HG02938 (cell line): ENCODE results near the gene STARD13.

ENCODE experiments used
- ATAC-seq: cut with Tn5 transposase; IDR thresholded peaks from one replicate; pipeline ENCODE4 v1.9.1; 2021; ENCODE audit warnings: mild to moderate bottlenecking, moderate library complexity; ENCODE audit not compliant: unreplicated experiment

The STARD13 gene

GRCh38 chr13:33101835-33102234, 183.7 kb downstream of the STARD13 start:
- ATAC-seq, result no peak

DNA sequence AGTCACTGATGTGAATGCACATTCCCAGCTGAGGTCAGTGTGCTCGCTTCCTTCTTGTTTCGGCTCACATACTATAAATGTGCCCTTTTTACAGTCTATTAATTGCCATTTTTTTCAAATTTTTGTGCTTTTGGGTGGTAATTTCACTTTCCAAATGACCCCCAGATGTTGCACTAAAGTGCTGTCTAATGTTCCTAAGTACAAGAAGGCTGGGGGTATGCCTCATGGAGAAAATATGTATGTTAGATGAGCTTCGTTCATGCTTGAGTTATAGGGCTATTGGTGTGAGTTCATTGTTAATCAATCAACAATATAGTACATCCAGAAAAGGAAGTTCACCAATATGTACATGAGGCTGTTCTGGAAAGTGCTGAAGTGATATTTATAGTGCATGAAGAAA, 184.7 kb downstream of the STARD13 start:
- ATAC-seq, result no peak

DNA sequence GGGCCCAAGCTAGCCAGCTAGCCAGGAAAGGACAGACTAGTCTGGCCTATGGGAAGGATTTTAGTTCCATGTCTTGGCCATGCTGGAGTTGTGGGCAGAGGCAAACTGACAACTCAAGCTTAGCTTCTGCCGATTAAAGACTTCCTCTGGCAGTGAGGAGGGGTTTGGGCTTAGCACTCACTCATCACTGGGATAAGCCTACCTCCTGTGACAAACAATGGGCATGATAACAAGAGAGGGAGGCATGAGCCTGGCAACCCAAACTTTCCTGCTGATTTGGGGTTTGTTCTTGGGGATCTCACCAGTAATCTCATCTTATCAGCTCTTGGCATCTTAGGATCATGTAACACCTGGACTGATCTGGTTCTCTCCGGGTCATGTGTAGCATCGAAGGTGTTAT, 185.7 kb downstream of the STARD13 start:
- ATAC-seq, result no peak

- peak; percentile 62 for ATAC-seq
Observed at GRCh38 chr13:33096886-33097605, 188.5 kb downstream of the STARD13 start.

DNA sequence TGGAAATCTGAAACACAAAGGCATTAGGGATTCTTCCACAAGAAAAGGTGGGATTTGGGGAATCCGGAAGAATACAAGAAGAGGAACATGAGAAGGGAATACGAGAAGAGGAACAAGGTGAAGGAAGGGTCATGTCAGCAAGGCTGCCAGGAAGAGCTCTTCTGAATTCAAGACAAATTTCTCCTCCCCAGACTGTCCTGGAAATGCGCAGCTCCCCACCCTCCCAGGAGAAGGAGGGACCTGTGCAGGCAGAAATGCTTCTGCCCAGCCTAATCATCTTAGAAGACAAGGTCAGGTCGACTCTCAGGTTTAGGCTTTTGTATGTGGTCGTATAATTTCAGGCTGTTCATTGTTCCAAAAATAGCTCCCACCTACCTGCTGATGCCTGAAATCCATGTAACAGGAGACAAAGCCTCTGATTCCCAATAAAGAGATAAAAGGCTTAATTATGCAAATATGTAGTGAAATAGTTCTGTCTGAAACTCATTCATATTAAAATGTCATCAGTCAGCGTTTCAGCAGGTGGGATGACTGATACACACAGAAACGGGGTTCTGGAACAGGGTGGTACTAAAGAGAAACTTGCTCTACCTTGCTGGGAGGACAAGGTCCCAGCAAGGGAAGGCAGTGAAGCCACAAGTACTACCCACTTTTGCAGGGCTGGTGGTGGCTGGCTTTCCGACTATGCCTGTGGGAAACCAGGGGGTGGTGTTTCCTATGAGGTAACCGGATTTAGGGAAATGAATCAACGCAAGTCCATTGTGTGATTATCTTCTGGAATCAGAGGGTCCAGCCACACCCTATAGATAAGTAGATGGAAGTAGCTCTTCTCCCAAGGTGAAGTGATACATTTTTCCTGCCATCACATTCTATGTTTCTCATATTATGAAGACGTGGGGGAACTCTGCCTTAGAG, 193.2 kb downstream of the STARD13 start:
- ATAC-seq, result no peak

DNA sequence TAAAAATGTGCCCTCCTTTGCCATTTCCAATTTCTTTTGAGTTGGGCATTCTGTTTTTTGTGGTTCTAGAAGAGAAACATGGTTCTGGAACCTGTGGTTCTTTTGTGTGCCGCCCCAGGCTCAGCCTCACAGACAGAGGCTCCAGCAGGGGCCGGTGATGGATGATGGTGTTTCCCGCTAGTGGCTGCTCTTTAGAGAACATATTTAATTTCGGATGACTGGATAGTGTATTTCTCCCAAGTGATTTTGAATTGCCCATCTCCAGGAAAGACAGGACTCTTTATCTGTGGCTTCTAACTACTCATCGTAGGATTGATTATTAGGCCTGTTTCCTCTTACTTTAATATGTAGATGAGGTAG, 194.2 kb downstream of the STARD13 start:
- ATAC-seq, result no peak

DNA sequence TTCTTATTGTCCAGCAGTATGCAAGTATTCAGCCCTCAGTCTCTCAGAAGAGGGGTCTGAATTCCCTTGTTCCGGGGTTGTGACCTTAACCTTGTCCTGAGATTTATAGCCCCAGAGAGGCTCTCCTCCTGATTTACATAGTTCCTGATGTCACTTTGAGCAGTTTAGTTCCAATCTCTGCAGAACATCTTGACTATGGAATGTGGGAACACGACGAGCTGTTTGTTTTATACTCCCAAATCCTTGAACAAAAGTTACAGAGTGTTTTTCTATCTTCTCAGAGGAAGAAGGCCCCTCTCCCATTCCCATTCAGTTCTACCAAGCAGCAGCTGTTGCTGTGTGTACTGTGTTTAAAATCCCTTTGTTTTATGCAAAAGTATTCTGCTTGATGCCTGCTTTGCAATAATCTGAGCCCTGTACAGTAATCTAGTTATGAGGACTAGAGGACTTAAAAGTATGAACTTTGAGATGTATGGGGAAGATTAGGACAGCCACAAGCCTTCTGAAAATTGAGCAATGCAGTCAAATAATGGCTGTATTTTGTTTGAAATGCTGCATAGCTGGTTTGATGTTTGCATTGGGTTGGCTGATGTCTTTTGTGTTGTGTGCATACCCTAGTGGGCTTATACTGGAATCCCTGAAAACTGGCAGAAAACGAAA, 194.7 kb downstream of the STARD13 start:
- ATAC-seq, result no peak

DNA sequence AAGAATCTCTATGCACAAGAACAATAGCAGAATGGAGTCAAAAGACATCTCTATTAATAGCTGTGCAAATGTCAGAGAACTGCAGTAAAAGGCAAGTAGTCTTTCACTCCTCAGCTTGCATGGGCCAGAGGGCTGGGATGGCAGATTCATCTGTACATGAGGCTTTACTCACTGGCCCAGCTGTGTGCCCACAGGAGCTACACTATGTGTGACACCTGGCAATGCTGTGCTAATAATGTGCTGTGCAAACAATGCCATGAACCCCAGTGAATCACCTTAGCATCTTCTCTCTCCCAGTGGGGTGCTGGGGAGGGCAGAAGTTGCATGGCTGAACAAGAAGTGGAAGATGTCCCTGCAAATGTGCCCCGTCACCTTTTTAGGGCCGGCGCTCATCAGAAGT, 196.2 kb downstream of the STARD13 start:
- ATAC-seq, result no peak

- no peak for ATAC-seq
Observed at GRCh38 chr13:33087790-33088189, 197.8 kb downstream of the STARD13 start.

DNA sequence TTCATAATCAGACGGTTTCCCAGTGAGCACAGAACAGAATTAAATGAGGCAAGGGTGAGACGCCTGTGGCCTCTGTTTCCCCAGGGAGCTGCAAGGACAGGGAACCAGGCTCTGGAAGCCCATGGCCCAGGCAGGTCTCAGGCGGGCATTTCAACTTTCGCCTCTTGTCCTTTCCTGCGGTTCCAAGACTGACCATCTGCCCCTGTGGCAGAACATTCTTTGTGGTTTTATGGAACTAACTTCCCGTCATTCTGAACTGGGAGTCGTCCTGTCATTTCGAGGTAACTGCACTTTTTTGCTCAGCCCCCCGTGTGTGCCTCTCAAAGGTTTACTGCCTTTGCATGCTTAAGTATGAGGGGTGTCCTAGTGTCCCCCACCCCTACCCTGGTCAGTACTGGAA, 198.5 kb downstream of the STARD13 start:
- no peak for ATAC-seq

DNA sequence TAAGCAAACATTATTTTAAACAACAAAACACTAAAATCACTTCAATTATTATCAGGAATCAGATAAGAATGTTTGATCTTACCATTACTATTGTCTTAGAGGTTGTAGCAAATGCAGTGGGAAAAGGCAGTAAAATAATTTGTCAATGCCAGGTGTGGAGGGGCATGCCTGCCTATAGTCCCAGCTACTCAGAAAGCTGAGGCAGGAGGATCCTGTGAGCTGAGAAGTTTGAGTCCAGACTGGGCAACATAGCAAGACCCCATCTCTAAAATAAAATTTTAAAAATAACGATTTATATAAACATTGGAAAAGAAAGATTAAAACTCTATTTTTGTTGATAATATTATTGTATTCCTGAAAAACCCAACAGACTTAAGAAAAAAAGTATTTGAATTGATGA, 202.5 kb downstream of the STARD13 start:
- no peak for ATAC-seq

- ATAC-seq, result no peak
Observed at GRCh38 chr13:33081666-33082065, 203.9 kb downstream of the STARD13 start.

DNA sequence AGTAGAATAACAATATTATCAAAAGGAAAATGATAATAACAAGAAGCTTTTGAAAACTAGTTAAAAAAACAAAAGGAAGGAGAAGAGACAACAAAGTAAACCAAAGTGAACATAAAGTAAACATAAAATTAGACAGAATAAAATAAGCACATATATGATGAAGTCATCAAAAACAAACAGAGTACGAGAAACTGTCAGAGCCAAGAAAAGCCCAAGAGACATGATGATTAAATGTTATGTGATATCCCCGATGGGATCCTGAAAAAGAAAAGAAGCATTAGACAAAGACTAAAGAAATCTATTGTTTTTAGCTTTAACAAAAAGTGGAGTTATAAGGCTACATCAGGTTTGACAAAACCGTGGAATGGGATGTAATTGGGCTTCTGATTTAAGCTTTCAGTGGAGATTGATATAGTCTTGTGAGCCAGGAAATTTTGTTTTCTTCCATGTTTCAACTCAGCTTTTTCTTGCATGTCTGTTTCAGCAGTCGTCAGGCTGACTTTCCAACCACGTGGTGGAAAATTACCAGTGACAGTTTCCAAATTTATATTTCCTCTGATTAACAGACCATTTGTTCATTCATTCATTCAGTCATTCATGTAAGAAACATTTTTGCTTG, 204.5 kb downstream of the STARD13 start:
- no peak for ATAC-seq

DNA sequence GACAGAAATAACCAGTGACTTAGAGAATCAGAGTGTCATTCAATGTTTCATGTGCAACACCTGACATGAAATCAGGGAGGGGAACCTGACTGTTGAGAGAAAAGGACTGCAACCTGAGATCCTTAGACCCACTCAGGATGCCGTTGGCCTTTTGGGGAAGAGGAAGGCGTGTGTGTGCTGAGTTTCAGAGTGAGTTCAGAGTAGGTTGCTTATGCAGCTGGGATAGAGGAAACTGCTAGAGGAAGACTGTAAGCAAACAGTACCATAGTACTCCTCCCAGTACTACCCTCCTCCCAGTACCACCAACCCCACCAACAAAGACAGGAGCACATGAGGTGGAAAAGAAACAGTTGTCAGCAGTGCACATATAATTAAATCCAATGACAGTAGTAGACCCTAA, 205.6 kb downstream of the STARD13 start:
- ATAC-seq, result no peak

DNA sequence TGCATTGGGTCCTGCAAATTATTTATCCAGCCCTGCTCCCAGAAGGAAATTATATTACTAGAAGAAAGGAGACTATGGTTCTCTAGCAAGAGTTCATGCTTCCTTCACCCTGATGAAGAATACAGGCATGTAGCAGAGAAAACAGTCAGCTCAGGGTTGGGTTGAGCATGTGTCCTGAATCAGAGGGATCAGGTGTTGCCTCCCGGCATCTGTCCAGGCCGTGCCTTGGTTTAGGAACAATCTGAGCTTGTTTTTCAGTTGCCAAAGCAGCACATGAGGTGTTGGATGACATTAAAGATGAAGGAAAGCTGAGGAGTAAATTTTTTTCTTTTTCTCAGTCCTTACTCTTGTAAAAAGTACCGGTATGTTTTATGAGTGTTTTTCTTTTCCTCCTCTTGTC, 207.3 kb downstream of the STARD13 start:
- no peak for ATAC-seq

GRCh38 chr13:33076001-33076992, 209.3 kb downstream of the STARD13 start:
- no peak for ATAC-seq

DNA sequence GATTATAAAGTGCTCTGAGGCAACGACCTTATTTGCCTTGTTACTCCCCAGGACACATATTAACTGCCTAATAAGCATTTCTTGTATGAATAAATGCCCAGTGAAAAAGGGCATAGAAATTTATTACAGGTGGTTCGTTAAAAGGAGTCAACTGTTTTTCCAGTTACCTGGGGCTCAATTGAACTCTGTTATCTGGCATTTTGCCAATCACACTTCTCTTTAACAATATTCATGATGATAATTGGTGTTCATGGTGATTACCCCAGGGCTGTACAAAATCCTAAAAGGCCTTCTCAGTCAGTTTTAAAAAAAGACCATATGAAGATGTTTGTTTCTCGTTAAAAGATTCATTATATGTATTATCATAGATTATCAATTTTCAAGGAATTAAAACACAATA, 212.2 kb downstream of the STARD13 start:
- ATAC-seq, result no peak

DNA sequence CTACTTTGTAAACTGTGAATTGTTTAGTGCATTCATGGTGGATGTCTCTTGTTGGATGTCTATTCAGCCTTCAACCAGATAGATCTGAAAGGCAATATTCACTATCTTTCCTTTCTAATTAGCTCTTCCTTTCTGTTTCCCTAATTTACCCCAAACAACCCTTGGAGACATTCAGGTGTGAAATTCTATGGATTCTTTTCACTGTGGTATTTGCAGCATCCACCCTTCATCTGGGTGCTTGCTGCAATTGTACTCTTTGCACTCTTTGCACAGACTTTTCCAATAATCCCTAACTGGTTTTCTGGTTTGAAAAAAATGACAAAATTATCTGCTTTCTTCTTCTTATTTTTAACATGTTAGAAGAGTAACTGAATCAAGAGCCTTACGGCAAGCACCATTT, 212.8 kb downstream of the STARD13 start:
- ATAC-seq, result no peak

- no peak for ATAC-seq
Observed at GRCh38 chr13:33072282-33072681, 213.3 kb downstream of the STARD13 start.

DNA sequence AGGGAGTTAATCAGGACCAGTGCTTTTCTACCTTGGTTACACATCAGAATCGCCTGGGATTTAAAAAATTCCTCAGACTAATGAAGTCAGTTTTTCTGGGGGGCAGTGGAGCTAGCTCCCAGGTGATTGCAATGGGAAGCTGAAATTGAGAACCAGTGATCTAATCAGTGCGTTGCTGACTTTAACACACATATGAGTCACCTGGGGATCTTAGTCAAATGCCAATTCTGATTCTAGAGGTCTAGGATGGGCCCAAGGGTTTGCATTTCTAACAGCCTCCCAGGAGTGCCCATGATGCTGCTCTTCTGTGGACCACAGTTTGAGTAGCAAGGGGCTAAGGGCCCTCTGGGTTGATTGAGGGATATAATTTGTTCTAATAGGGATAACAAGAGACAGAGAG, 214.8 kb downstream of the STARD13 start:
- no peak for ATAC-seq
